Right hindlimb (tissue), 1 donor: ENCODE results near the gene ENO4.

Experiments used
- DNase-seq: peaks from one replicate; pipeline ENCODE4 v3.0.0-alpha.2; 2018

The ENO4 gene, protein sequence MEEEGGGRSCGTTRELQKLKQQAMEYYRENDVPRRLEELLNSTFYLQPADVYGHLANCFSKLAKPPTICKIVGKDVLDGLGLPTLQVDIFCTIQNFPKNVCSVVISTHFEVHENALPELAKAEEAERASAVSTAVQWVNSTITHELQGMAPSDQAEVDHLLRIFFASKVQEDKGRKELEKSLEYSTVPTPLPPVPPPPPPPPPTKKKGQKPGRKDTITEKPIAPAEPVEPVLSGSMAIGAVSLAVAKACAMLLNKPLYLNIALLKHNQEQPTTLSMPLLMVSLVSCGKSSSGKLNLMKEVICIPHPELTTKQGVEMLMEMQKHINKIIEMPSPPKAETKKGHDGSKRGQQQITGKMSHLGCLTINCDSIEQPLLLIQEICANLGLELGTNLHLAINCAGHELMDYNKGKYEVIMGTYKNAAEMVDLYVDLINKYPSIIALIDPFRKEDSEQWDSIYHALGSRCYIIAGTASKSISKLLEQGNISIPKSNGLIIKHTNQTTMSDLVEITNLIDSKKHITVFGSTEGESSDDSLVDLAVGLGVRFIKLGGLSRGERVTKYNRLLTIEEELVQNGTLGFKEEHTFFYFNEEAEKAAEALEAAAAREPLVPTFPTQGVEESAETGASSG

GRCh38 chr10:116849248-116850057 lies at the start of gene ENO4:
TSS of gene ENO4 (plus strand) at chr10:116849499. CDS start at chr10:116849567, 68 bp downstream.
- DNase-seq = peak; percentile 92

DNA sequence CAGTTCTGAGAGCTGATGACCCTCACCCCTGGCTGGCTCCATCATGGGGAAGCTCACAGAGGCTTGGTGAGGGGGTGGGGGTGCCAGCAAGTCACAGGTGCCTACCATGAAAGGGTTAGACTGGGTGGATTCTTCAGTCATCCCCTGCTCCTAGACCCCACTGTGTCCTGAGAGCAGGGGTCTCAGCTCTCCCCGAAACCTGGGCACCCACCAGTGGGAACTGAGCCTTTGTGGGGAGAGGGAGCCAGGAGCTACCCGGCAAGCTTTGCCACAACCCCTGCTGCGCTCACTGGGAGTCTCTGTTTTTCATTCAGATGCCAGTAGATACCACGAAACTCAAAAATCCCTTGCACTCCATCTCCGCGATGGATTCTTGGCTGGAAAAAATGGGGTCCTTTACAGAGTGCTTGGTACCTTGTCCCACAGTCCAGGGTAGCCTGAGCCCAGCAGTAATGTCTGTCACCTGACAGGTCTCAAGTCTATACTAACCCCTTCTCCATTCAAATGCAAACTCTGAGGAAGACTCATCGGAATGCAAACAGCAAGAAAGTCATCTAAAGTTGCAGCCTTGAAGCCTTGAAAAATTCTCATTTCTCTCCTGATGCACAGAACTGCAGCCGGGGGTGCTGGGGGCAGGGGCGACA lies 48.9 kb upstream of the ENO4 start:
- DNase-seq = no peak

DNA sequence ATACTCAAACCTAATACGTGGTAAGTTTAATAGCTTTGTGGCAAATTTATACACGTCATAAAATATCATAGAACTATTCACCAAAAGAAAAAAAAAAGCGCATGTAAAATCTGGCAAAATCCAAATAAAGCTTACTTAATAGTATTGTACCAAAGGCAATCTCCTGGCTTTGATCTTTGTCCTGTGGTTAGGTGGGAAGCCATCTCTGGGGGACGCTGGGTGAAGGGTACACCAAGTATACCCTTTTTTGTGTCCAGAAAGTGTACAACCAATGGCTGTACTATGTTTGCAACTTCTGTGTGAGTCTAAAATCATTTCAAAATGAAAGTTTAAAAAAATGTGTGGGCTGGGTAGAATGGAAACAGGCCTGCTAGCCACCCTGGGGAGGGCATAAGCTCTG lies 47.6 kb upstream of the ENO4 start:
- DNase-seq = no peak

GRCh38 chr10:116802474-116802873 lies 46.8 kb upstream of the ENO4 start:
- DNase-seq = no peak

DNA sequence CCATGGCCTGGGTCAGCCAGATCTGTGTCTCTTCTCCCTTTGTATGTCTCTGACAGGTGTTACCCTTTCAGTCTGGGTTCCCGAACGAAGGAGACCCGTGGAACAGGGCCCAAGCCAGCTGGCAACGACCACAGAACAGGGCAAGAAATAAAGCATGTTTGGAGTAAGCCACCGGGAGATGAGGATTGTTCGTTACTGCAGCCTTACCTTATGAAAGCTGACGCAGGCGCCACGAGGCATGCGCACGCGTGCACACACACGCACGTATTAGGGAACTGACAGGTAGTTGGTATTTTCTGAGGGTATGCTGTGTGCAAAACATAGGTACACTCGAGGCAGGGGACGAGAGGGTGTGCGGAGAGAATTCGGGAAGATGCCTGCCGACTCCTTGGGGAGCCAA lies 46.4 kb upstream of the ENO4 start:
- DNase-seq = no peak

- DNase-seq = no peak
These were observed 45.6 kb upstream of the ENO4 start for GRCh38 chr10:116803451-116804249.

DNA sequence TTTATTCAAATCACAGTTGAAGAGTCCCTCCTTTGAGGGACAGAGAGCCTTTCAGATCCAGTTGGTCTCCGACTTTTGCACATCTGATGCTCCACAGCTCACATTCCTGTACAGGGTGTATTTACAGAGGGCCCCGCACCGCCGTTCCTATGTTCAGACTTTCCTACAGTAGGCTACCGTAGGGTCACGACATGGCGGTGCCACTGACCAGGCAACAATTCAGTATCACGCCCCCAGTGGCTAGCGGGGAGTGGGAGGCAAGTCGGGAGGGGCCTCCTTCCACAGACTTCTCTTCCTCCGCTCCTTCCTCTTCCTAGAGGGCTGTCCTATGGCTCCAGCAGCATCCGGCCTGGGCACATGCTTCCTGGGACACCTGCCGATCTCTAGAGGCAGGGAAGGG lies 40.6 kb upstream of the ENO4 start:
- no peak for DNase-seq

GRCh38 chr10:116809483-116810119 lies 39.7 kb upstream of the ENO4 start:
- DNase-seq = no peak

- no peak for DNase-seq
These were observed 39.2 kb upstream of the ENO4 start for GRCh38 chr10:116810120-116810500.

GRCh38 chr10:116810895-116811294 lies 38.4 kb upstream of the ENO4 start:
- DNase-seq = no peak

- DNase-seq = no peak
These were observed 37.6 kb upstream of the ENO4 start for GRCh38 chr10:116811691-116812090.

DNA sequence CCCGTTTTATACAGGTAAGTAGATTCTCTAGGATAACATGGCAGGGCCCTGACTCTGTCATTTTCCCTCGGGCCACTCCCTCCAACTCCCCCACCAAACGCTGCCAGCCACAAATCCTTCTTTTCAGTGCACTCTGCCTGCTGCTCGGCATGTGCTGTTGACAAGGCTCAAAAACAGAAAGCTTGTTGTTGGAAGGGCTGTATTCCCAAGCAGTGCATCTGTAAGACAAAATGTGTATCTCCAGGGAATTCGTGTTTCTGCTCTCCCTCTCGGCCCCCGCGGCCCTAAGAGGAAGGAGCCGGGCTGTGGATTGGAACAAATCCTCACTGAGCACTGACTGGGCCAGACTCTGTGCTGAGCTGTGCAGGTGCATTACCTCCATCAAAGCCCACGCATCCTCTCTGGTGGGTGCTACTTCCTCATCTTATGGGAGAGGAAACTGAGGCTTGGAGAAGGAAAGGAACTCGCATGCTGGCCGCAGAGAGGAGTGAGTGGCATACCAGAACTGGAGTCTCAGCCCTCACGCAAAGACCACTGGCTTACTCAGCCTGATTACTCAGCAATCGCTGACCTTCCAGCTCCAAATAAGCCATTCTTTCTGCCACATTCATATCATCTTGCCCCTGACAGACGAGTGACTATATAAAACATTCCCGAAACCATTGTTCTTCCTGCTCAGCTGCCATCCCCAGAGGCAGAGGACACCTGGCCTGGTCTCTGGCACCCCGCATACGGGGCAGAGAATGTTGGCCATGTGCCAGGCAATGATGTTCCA lies 33.5 kb upstream of the ENO4 start:
- no peak for DNase-seq

DNA sequence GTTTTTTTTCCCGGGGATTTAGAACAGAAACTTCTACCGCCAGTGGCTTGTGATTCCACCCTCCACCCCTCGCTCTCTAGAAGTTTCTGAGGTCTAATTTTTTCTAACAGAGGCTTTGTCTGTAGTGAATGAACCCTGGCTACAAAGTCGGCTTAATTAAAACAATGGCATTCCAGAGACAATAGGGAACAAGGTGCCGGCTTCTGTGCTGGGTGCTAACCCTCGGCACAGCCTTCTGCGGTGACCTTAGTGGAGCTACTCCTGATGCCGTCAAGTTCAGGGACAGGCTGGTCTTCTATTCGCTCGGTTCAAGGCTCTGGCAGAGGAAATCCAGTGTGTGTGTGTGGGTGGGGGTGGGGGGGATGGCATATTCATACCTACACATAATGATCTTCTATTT lies 32.1 kb upstream of the ENO4 start:
- no peak for DNase-seq

GRCh38 chr10:116817780-116818343 lies 31.4 kb upstream of the ENO4 start:
- no peak for DNase-seq

DNA sequence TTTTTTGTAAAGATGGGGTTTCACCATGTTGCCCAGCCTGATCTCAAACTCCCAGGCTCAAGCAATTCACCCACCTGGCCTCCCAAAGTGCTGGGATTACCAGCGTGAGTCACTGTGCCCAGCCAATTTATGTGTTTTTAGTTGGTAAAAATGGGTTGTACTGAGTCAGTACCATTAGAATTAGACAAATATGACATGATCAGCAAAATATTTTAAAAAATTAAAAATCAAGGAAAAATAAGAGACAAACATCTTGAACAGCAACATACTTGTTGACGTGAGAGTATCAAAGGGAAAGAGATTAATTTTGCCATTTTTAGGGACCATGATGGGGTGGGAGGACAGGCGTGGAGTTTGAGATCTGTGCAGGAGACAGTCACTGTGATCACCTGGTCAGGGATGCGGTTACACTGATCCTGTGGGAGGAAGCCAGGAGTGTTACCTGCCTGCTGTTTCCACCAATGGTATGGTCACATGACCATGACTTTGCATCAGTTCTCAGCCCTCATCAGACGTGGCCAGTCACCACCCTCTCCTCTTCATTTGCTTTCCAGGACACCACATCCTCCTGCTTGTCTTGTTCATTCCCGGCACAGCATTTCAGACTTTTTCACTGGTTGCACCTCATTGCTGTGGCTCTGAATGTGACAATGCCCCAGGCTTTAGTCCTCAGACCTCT lies 29.2 kb upstream of the ENO4 start:
- no peak for DNase-seq

DNA sequence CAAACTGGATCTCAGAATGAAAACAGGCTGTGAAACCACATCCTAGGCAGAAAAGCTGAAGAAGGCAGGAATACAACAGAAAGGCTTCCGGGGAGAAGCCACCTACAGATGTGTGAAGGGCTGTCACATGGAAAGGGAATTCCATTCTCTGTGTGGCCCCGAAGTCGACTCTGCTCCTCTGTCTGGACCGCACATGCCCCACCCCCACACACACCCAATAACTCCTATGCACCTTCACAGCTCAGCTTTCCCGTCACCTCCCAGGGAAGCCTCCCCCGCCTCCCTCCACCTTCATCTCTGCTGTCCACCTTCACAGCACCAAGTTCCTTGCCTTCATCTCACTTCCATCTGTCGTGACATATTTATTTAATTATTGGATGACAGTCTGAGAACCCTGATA lies 23.4 kb upstream of the ENO4 start:
- DNase-seq = no peak

DNA sequence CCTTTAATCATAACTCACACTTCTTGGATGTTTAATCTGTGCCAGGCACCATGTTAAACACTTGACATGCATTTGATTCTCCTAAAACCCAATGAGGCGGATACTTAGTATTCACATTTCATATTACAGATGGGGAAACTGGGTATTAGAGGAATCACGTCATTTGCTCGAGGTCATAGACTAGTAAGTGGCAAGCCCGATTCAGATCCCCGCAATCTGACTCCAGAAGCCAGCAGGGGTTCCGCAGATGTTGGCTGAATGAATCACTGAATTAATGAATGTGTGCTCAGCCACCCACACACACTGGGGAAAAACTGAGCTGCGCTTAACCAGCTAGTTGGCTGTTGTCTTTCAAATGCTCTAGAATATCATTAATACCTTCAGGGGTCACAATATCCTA lies 22.5 kb upstream of the ENO4 start:
- DNase-seq = no peak

- no peak for DNase-seq
These were observed 22.1 kb upstream of the ENO4 start for GRCh38 chr10:116827214-116827671.

DNA sequence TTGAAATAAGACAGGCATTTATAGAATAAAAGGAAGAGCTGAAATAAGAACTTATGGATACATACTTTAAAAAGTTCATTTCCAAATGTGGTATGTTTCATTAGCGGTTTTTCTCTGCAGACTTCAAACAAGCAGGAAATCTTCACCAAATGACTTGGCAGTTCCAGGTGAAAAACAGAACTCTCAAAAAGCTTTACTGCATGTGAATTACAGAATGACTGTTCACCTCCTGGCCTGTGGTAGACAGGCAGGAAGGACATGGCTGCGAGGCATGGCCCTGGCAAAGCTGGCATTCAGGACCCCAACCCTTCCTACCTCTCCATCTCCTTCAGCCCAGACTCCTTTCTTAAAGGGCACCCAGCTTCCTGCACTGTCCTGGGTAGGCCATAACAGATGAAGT lies 21.2 kb upstream of the ENO4 start:
- no peak for DNase-seq

- DNase-seq = no peak
These were observed 19.6 kb upstream of the ENO4 start for GRCh38 chr10:116829711-116830110.
